Loucy (cell line): ENCODE measurements around the gene VN1R5.

Experiments used
- H2AFZ ChIP-seq: fragments of 200-600 bp; sonication (generic); 2 replicates; pipeline ENCODE4 v1.6.0; 2016; ENCODE audit warnings: antibody characterized with exemption, mild to moderate bottlenecking, low read length, moderate library complexity
- H3F3A ChIP-seq: fragments of 200-600 bp; 2 replicates; pipeline ENCODE4 v1.6.0; 2016; ENCODE audit warnings: antibody characterized with exemption, low read depth, mild to moderate bottlenecking
- H3K27me3 ChIP-seq: fragments of 200-600 bp; sonication (generic); 2 replicates; pipeline ENCODE4 v1.6.1; 2014; ENCODE audit warnings: low read length, mild to moderate bottlenecking; ENCODE audit not compliant: insufficient read depth, poor library complexity, severe bottlenecking
- H3K36me3 ChIP-seq: fragments of 200-600 bp; sonication (generic); 2 replicates; pipeline ENCODE4 v1.6.1; 2016; ENCODE audit warnings: low read length; ENCODE audit not compliant: insufficient read depth
- H3K4me1 ChIP-seq: fragments of 200-600 bp; sonication (generic); 2 replicates; pipeline ENCODE4 v1.5.1; 2014; ENCODE audit warnings: low read length, mild to moderate bottlenecking; ENCODE audit not compliant: insufficient read depth, poor library complexity, severe bottlenecking
- H3K4me2 ChIP-seq: fragments of 200-600 bp; sonication (generic); 2 replicates; pipeline ENCODE4 v1.6.0; 2014; ENCODE audit warnings: antibody characterized with exemption, low read length, low read depth, mild to moderate bottlenecking; ENCODE audit not compliant: poor library complexity, severe bottlenecking
- H3K4me3 ChIP-seq: fragments of 200-600 bp; sonication (generic); 2 replicates; pipeline ENCODE4 v1.5.1; 2014; ENCODE audit warnings: low read length, mild to moderate bottlenecking, mixed read lengths; ENCODE audit not compliant: poor library complexity, severe bottlenecking
- H3K79me2 ChIP-seq: fragments of 200-600 bp; sonication (generic); 2 replicates; pipeline ENCODE4 v1.6.1; 2014; ENCODE audit warnings: low read length; ENCODE audit not compliant: insufficient read depth
- H3K9ac ChIP-seq: fragments of 200-600 bp; sonication (generic); 2 replicates; pipeline ENCODE4 v1.6.0; 2014; ENCODE audit warnings: mild to moderate bottlenecking, low read depth, low read length, moderate library complexity; ENCODE audit not compliant: poor library complexity, severe bottlenecking
- H3K9me2 ChIP-seq: fragments of 200-600 bp; sonication (generic); replicated peaks from 2 replicates; pipeline ENCODE4 v1.6.1; 2016; ENCODE audit warnings: low read depth, low read length, mixed read lengths
- H3K9me3 ChIP-seq: fragments of 200-600 bp; sonication (generic); 2 replicates; pipeline ENCODE4 v1.6.1; 2014; ENCODE audit warnings: mild to moderate bottlenecking, antibody characterized with exemption, low read length, low read depth; ENCODE audit not compliant: insufficient read depth
- H4K20me1 ChIP-seq: fragments of 200-600 bp; sonication (generic); 2 replicates; pipeline ENCODE4 v1.6.0; 2014; ENCODE audit warnings: antibody characterized with exemption, low read length, mild to moderate bottlenecking; ENCODE audit not compliant: insufficient read depth, poor library complexity, severe bottlenecking
- CTCF ChIP-seq: fragments of 200-600 bp; sonication (generic); conservative IDR thresholded peaks from 2 replicates; pipeline ENCODE4 v1.5.1; 2014; ENCODE audit warnings: mild to moderate bottlenecking, antibody characterized with exemption, low read length
- EZH2phosphoT487 ChIP-seq: fragments of 200-600 bp; IDR thresholded peaks from 2 replicates; pipeline ENCODE4 v1.6.1; 2018; ENCODE audit warnings: antibody characterized with exemption, mild to moderate bottlenecking, moderate library complexity, borderline replicate concordance

The VN1R5 gene

DNA sequence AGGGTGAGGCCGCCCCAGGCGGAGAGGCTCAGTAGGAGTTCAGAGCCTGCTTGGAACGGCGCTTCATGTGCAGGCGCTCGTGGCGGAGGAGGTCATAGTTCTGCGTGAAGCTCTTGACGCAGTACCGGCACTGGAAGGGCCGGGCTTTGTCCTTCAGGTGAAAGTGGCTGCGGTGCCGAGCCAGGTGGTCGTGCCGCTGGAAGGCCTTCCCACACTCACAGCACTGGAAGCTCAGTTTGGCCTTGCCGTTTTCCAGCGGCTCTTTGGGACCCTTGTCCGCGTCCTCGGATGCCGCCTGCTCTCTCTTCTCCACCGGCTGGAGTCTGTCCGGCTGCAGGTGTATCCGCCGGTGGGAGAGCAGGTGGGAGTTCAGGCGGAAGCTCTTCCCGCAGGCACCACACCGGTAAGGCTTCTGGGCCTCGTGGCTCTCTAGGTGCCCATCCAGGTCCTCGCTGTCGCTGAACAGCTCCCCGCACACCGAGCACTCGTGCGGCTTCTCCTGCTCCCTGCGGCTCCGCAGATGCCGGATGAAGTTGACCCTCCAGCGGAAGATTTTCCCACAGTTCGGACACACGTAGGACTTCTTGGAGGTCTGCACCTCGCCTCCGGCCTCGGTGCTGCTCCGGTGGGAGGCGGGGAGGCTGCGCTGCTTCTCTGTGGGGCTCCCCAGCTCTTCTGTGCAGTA is 44.8 kb downstream of the VN1R5 start:
- no peaks in the 10 kb centered on the region for H4K20me1 ChIP-seq
- no peak overlapping the region for H2AFZ ChIP-seq
- no peaks in the 10 kb centered on the region for H3F3A ChIP-seq
- no peaks in the 10 kb centered on the region for H3K9me3 ChIP-seq
- H3K4me1 ChIP-seq = peaks cover 6% of the 10 kb centered on the region
- no peaks in the 10 kb centered on the region for H3K27me3 ChIP-seq
- TF ChIP-seq EZH2phosphoT487 = no peak
- no peak for TF ChIP-seq CTCF
- no peak overlapping the region for H3K9ac ChIP-seq
- H3K9me2 ChIP-seq = no peaks in the 10 kb centered on the region
- H3K79me2 ChIP-seq = no peaks in the 10 kb centered on the region
- peaks cover 62% of the 10 kb centered on the region; the same call in 1 of the 2 replicates for H3K36me3 ChIP-seq
- H3K4me2 ChIP-seq = no peak overlapping the region
- no peak overlapping the region for H3K4me3 ChIP-seq

DNA sequence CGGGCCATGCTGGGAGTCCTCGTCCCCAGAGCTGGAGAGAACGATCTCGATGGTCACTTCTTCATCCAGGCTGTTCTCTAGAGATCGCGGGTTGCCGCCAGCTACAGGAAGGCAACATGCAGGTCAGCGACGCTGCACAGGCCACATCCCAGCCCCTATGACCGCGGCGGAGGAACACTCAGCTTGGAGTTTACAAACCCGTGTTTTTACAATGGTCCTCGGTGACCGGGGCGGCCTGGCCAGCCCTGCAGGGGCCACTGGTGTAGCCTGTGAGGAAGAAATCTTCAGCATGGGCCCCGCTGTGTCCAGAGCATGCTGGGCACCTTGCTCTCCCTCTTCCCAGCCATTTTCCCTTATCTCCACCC is 45.3 kb downstream of the VN1R5 start:
- Histone ChIP-seq H2AFZ (no peak overlapping the region), H3K79me2 (no peaks in the 10 kb centered on the region), H3K36me3 (peaks cover 66% of the 10 kb centered on the region; the same call in 1 of the 2 replicates), H3K4me2 (no peak overlapping the region), H3F3A (no peaks in the 10 kb centered on the region), H3K9ac (no peak overlapping the region), H3K27me3 (no peaks in the 10 kb centered on the region), H3K9me2 (no peaks in the 10 kb centered on the region), H3K4me1 (peaks cover 6% of the 10 kb centered on the region), H3K9me3 (no peaks in the 10 kb centered on the region), H4K20me1 (no peaks in the 10 kb centered on the region), H3K4me3 (no peak overlapping the region)
- no peak for TF ChIP-seq EZH2phosphoT487
- no peak for TF ChIP-seq CTCF

DNA sequence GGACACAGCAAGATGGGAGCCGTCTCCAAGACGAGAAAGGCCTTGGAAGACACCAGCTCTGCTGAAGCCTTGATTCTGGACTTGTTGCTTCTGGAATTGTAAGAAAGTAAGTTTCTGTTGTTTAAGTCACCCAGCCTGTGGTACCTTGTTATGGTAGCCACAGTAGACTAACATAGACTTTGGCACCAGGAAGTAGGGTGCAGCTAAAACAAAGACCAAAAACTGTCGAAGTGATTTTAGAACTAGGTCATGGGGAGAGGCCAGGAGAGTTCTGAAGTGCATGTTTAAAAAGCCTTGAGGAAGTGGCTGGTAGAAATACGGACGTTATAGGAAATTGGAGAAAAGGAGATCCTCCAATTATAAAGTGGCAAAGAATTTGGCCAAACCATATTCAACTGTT is 47.3 kb downstream of the VN1R5 start:
- Histone ChIP-seq H3K9me3 (no peaks in the 10 kb centered on the region), H2AFZ (no peak overlapping the region), H3K9me2 (no peaks in the 10 kb centered on the region), H3K79me2 (no peaks in the 10 kb centered on the region), H4K20me1 (no peaks in the 10 kb centered on the region), H3K9ac (no peak overlapping the region), H3K36me3 (peaks cover 86% of the 10 kb centered on the region; the same call in 1 of the 2 replicates), H3K4me3 (no peak overlapping the region), H3K27me3 (no peaks in the 10 kb centered on the region), H3F3A (no peaks in the 10 kb centered on the region), H3K4me1 (no peaks in the 10 kb centered on the region), H3K4me2 (no peak overlapping the region)
- TF ChIP-seq EZH2phosphoT487 = no peak
- TF ChIP-seq CTCF = no peak
